Neuronal stem cell (in vitro differentiated cells): Measurements from ENCODE around the gene TRAF3IP3.

ENCODE experiments used
- DNase-seq: peaks from one replicate; pipeline ENCODE4 v3.0.0-alpha.2; 2013; ENCODE audit warnings: low spot score
- H2AFZ ChIP-seq: one replicate; pipeline ENCODE4 v1.6.1; 2013; ENCODE audit warnings: mild to moderate bottlenecking, low read length, inconsistent platforms
- H2AK5ac ChIP-seq: 2 replicates; pipeline ENCODE4 v1.6.1; 2013; ENCODE audit warnings: low read depth, mild to moderate bottlenecking, inconsistent platforms, low read length, moderate library complexity, mixed read lengths
- H2BK120ac ChIP-seq: 2 replicates; pipeline ENCODE4 v1.6.1; 2013; ENCODE audit warnings: low read depth, mild to moderate bottlenecking, inconsistent platforms, low read length, moderate library complexity, mixed read lengths
- H2BK12ac ChIP-seq: one replicate; pipeline ENCODE4 v1.6.1; 2013; ENCODE audit warnings: low read length, inconsistent platforms
- H2BK15ac ChIP-seq: 2 replicates; pipeline ENCODE4 v1.6.1; 2013; ENCODE audit warnings: mild to moderate bottlenecking, low read length, inconsistent platforms, mixed read lengths
- H2BK5ac ChIP-seq: one replicate; pipeline ENCODE4 v1.6.1; 2013; ENCODE audit warnings: inconsistent platforms, mild to moderate bottlenecking, low read length, moderate library complexity
- H3K14ac ChIP-seq: one replicate; pipeline ENCODE4 v1.6.1; 2013; ENCODE audit warnings: low read length, inconsistent platforms
- H3K18ac ChIP-seq: 2 replicates; pipeline ENCODE4 v1.6.1; 2013; ENCODE audit warnings: low read length, inconsistent platforms
- H3K23ac ChIP-seq: 2 replicates; pipeline ENCODE4 v1.6.1; 2013; ENCODE audit warnings: low read depth, mild to moderate bottlenecking, mixed read lengths, low read length, inconsistent platforms; ENCODE audit not compliant: poor library complexity
- H3K27ac ChIP-seq: replicated peaks from 3 replicates; pipeline ENCODE4 v1.5.1; 2013; ENCODE audit warnings: low read length, inconsistent platforms
- H3K27me3 ChIP-seq, 3 experiments: 2 replicates each; pipeline ENCODE4 v1.6.1; 2013; ENCODE audit warnings: low read length in 3 of 3, mild to moderate bottlenecking in 2 of 3, inconsistent platforms in 1 of 3, low read depth in 1 of 3, mixed read lengths in 1 of 3, moderate library complexity in 1 of 3; ENCODE audit not compliant: control insufficient read depth in 3 of 3, insufficient read depth in 3 of 3
- H3K36me3 ChIP-seq, 2 donors: replicated peaks in 1 of 2; 2 replicates each; pipeline ENCODE4 v1.6.1; 2013; ENCODE audit warnings: low read length in 2 of 2; ENCODE audit not compliant: control insufficient read depth in 2 of 2, insufficient read depth in 2 of 2
- H3K4ac ChIP-seq: 2 replicates; pipeline ENCODE4 v1.6.1; 2013; ENCODE audit warnings: inconsistent platforms, mild to moderate bottlenecking, low read length, moderate library complexity
- H3K4me1 ChIP-seq, 2 donors: 1 replicate in 1 of 2; 2 replicates in 1 of 2; pipeline ENCODE4 v1.6.1; 2013; ENCODE audit warnings: low read length in 2 of 2, low read depth in 1 of 2; ENCODE audit not compliant: control insufficient read depth in 2 of 2, insufficient read depth in 1 of 2
- H3K4me2 ChIP-seq: one replicate; pipeline ENCODE4 v1.6.1; 2013; ENCODE audit warnings: mild to moderate bottlenecking, low read length, inconsistent platforms; ENCODE audit not compliant: insufficient read depth, poor library complexity, severe bottlenecking
- H3K4me3 ChIP-seq, 2 donors: 2 replicates each; pipeline ENCODE4 v1.5.1; 2013; ENCODE audit warnings: low read length in 2 of 2, mild to moderate bottlenecking in 2 of 2, inconsistent platforms in 1 of 2, moderate library complexity in 1 of 2
- H3K79me1 ChIP-seq: one replicate; pipeline ENCODE4 v1.6.1; 2013; ENCODE audit warnings: low read depth, mild to moderate bottlenecking, inconsistent platforms, low read length, moderate library complexity
- H3K9ac ChIP-seq: one replicate; pipeline ENCODE4 v1.6.1; 2013; ENCODE audit warnings: mild to moderate bottlenecking, low read depth, low read length, inconsistent platforms; ENCODE audit not compliant: poor library complexity
- H3K9me3 ChIP-seq, 2 donors: replicated peaks in 1 of 2; 2 replicates each; pipeline versions ENCODE3 to v1.6.1; 2013; ENCODE audit warnings: low read length in 2 of 2, mild to moderate bottlenecking in 2 of 2, inconsistent platforms in 1 of 2, low read depth in 1 of 2, mixed read lengths in 1 of 2, moderate library complexity in 1 of 2; ENCODE audit not compliant: control insufficient read depth in 2 of 2, insufficient read depth in 1 of 2
- H4K8ac ChIP-seq: one replicate; pipeline ENCODE4 v1.6.1; 2013; ENCODE audit warnings: low read depth, mild to moderate bottlenecking, inconsistent platforms, low read length, moderate library complexity
- H4K91ac ChIP-seq: one replicate; pipeline ENCODE4 v1.6.1; 2013; ENCODE audit warnings: low read length, low read depth, mild to moderate bottlenecking, inconsistent platforms; ENCODE audit not compliant: poor library complexity
- WGBS, 2 donors: extraction: QIAGEN DNeasy Blood & Tissue Kit; methylation state at CpG; one replicate each; pipeline ENCODE4 v1.1.7; 2013; ENCODE audit warnings: missing lambda C conversion rate in 2 of 2, mixed read lengths in 1 of 2; ENCODE audit not compliant: insufficient read length in 2 of 2, insufficient replicate concordance in 1 of 2; ENCODE audit errors: extremely low coverage in 2 of 2; 5-methylcytosine and 5-hydroxymethylcytosine counted together

Gene TRAF3IP3

GRCh38 chr1:209758400-209758799 is 2.5 kb downstream of the TRAF3IP3 start:
- Histone ChIP-seq H3K14ac (no peak overlapping the region), H3K4ac (no peak overlapping the region), H3K36me3 (no peaks in the 10 kb centered on the region), H3K4me1 (no peaks in the 10 kb centered on the region), H2BK15ac (no peak overlapping the region), H2AFZ (no peak overlapping the region), H4K8ac (no peak overlapping the region), H3K27me3 (peaks cover 0 to 26% (median 1%) of the 10 kb centered on the region in 3 experiments), H2BK120ac (no peak overlapping the region), H3K27ac (no peak overlapping the region), H2BK12ac (no peak overlapping the region), H3K18ac (no peak overlapping the region), H3K9me3 (no peaks in the 10 kb centered on the region), H3K79me1 (no peaks in the 10 kb centered on the region), H3K4me2 (no peak overlapping the region), H2BK5ac (no peak overlapping the region), H2AK5ac (no peak overlapping the region), H3K23ac (no peak overlapping the region), H4K91ac (no peak overlapping the region), H3K4me3 (no peak overlapping the region), H3K9ac (no peak overlapping the region)
- no CpG with 5 or more reads among the region's 3 CpGs for WGBS, 2 donors
- DNase-seq, result no peak

GRCh38 chr1:209759829-209760359 is 4.0 kb downstream of the TRAF3IP3 start:
- Histone ChIP-seq H3K14ac (no peak overlapping the region), H2BK5ac (no peak overlapping the region), H4K8ac (no peak overlapping the region), H2AK5ac (no peak overlapping the region), H3K4me1 (no peaks in the 10 kb centered on the region), H3K4me3 (no peak overlapping the region), H3K9me3 (no peaks in the 10 kb centered on the region), H3K23ac (peak overlapping the region; percentile 26), H3K18ac (peak overlapping the region; percentile 46), H2BK15ac (no peak overlapping the region), H3K4ac (no peak overlapping the region), H2BK120ac (no peak overlapping the region), H3K36me3 (no peaks in the 10 kb centered on the region), H3K27me3 (peaks cover 0 to 26% (median 1%) of the 10 kb centered on the region in 3 experiments), H3K27ac (no peak overlapping the region), H2AFZ (no peak overlapping the region), H2BK12ac (no peak overlapping the region), H3K79me1 (no peaks in the 10 kb centered on the region), H3K9ac (no peak overlapping the region), H4K91ac (no peak overlapping the region), H3K4me2 (no peak overlapping the region)
- no peak for DNase-seq
- no CpG with 5 or more reads among the region's 12 CpGs for WGBS, 2 donors

- Histone ChIP-seq H2BK5ac (no peak overlapping the region), H3K14ac (no peak overlapping the region), H3K79me1 (no peaks in the 10 kb centered on the region), H3K9me3 (no peaks in the 10 kb centered on the region), H3K4me2 (no peak overlapping the region), H4K91ac (no peak overlapping the region), H3K27ac (no peak overlapping the region), H2BK12ac (no peak overlapping the region), H3K9ac (no peak overlapping the region), H4K8ac (no peak overlapping the region), H3K27me3 (peaks cover 0 to 26% (median 1%) of the 10 kb centered on the region in 3 experiments), H3K4me1 (no peaks in the 10 kb centered on the region), H2BK15ac (no peak overlapping the region), H3K18ac (no peak overlapping the region), H3K4ac (no peak overlapping the region), H3K36me3 (no peaks in the 10 kb centered on the region), H3K4me3 (no peak overlapping the region), H2AFZ (no peak overlapping the region), H2AK5ac (no peak overlapping the region), H3K23ac (no peak overlapping the region), H2BK120ac (no peak overlapping the region)
- DNase-seq, result no peak
Measured at GRCh38 chr1:209761011-209761635, 5.3 kb downstream of the TRAF3IP3 start.

- Histone ChIP-seq H3K27ac (no peak overlapping the region), H4K91ac (no peak overlapping the region), H3K36me3 (no peaks in the 10 kb centered on the region), H3K23ac (no peak overlapping the region), H2AK5ac (no peak overlapping the region), H3K18ac (no peak overlapping the region), H3K4me1 (peaks cover 0 to 4% of the 10 kb centered on the region in 2 donors), H2BK15ac (no peak overlapping the region), H3K79me1 (peaks cover 5% of the 10 kb centered on the region), H4K8ac (no peak overlapping the region), H3K9ac (no peak overlapping the region), H2BK5ac (no peak overlapping the region), H2BK12ac (no peak overlapping the region), H3K4me2 (no peak overlapping the region), H3K27me3 (peaks cover 0 to 9% (median 1%) of the 10 kb centered on the region in 3 experiments), H2BK120ac (no peak overlapping the region), H3K9me3 (peaks cover 0 to 2% of the 10 kb centered on the region in 2 donors), H3K4ac (no peak overlapping the region), H2AFZ (no peak overlapping the region), H3K4me3 (no peak overlapping the region), H3K14ac (no peak overlapping the region)
- DNase-seq, result no peak
- no CpG with 5 or more reads among the region's 2 CpGs for WGBS, 2 donors
Measured at GRCh38 chr1:209766051-209766450, 10.2 kb downstream of the TRAF3IP3 start.
